Measurements from ENCODE around the gene CAMTA1.

DNA sequence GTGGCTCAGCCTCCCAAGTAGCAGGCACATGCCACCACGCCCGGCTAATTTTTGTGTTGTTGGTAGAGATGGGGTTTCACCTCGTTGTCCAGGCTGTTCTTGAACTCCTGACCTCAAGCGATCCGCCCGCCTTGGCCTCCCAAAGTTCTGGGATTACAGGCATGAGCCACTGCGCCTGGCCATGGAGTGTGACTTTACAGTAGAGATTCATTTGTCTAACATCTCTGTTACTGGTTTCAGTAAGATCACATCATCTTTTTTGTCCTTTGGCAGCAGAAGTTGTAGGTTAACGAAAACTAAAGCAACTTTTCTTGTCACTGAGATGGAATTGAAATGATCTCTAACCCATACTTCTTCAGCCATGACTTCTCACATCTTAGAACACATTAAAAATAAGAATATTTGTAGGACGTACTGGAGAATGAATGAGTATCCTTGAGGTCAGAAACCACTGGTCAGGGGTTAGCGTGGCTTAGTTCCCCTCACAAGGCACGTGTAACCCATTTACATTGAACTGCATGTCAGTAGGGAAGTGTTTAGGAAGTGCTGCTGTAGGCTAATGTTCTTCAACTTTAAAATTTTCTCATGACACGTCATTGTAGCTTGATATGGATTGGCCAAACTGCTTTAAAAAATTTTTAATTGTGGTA lies 75.9 kb downstream of the CAMTA1 start:
- TF ChIP-seq EZH2 (IDR thresholded peaks at IDR 0.05; ENCODE audit: borderline replicate concordance), result no peak
- TF ChIP-seq, protein P1, sequence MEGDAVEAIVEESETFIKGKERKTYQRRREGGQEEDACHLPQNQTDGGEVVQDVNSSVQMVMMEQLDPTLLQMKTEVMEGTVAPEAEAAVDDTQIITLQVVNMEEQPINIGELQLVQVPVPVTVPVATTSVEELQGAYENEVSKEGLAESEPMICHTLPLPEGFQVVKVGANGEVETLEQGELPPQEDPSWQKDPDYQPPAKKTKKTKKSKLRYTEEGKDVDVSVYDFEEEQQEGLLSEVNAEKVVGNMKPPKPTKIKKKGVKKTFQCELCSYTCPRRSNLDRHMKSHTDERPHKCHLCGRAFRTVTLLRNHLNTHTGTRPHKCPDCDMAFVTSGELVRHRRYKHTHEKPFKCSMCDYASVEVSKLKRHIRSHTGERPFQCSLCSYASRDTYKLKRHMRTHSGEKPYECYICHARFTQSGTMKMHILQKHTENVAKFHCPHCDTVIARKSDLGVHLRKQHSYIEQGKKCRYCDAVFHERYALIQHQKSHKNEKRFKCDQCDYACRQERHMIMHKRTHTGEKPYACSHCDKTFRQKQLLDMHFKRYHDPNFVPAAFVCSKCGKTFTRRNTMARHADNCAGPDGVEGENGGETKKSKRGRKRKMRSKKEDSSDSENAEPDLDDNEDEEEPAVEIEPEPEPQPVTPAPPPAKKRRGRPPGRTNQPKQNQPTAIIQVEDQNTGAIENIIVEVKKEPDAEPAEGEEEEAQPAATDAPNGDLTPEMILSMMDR (IDR thresholded peaks at IDR 0.05; ENCODE audit: poor library complexity), result no peak
- no peak for TF ChIP-seq EZH2phosphoT487 (IDR thresholded peaks at IDR 0.05; ENCODE audit: low read depth, severe bottlenecking, unreplicated experiment)

All from hepatocyte (in vitro differentiated cells).